Stimulated activated CD8-positive, alpha-beta memory T cell treated with anti-CD3 and anti-CD28 coated beads, Interleukin-4, amount 100 ng/mL, for 4 hours (primary cell): Measurements from ENCODE around the gene KIF27.
"Not testable (repeated sequence)": the region's sequence is repeated elsewhere in the genome, so short reads cannot be mapped to it uniquely, and the experiment has no call there.

ENCODE experiments used
- DNase-seq, 2 donors: peaks; one replicate each; pipeline ENCODE4 v3.0.0-alpha.2; 2020; ENCODE audit warnings: low read depth in 2 of 2, low spot score in 1 of 2

Gene KIF27

GRCh38 chr9:83920927-83921707, at the start of gene KIF27:
Gene KIF27, minus strand, starts transcription at chr9:83921432. Its CDS starts 5,841 bp downstream, at chr9:83915591.
- peak; percentile 89 to 92 for DNase-seq

- no peak for DNase-seq
Measured at GRCh38 chr9:83969602-83970001, 48.4 kb upstream of the KIF27 start.

- no peak for DNase-seq
Measured at GRCh38 chr9:83967073-83967472, 45.8 kb upstream of the KIF27 start.

GRCh38 chr9:83966209-83966582, 45.0 kb upstream of the KIF27 start:
- DNase-seq = no peak

- DNase-seq = no peak
Measured at GRCh38 chr9:83965350-83966208, 44.3 kb upstream of the KIF27 start.

GRCh38 chr9:83964973-83965349, 43.7 kb upstream of the KIF27 start:
- no peak for DNase-seq

- no peak for DNase-seq
Measured at GRCh38 chr9:83962165-83962564, 40.9 kb upstream of the KIF27 start.

GRCh38 chr9:83960991-83961390, 39.8 kb upstream of the KIF27 start:
- DNase-seq = no peak

GRCh38 chr9:83959061-83959460, 37.8 kb upstream of the KIF27 start:
- no peak for DNase-seq

- no peak for DNase-seq
Measured at GRCh38 chr9:83957248-83957513, 35.9 kb upstream of the KIF27 start.

- peak in 1 of 2 donors; percentile 21 for DNase-seq
Measured at GRCh38 chr9:83956436-83957247, 35.4 kb upstream of the KIF27 start.

GRCh38 chr9:83956086-83956435, 34.8 kb upstream of the KIF27 start:
- DNase-seq = no peak

- not testable (repeated sequence) for DNase-seq
Measured at GRCh38 chr9:83948096-83948495, 26.9 kb upstream of the KIF27 start.

- no peak for DNase-seq
Measured at GRCh38 chr9:83940590-83941303, 19.5 kb upstream of the KIF27 start.

- DNase-seq = no peak
Measured at GRCh38 chr9:83937861-83938455, 16.7 kb upstream of the KIF27 start.

- DNase-seq = no peak
Measured at GRCh38 chr9:83936523-83936922, 15.3 kb upstream of the KIF27 start.

- no peak for DNase-seq
Measured at GRCh38 chr9:83935276-83935935, 14.2 kb upstream of the KIF27 start.

- no peak for DNase-seq
Measured at GRCh38 chr9:83934569-83935275, 13.5 kb upstream of the KIF27 start.

- no peak for DNase-seq
Measured at GRCh38 chr9:83933790-83934189, 12.6 kb upstream of the KIF27 start.

GRCh38 chr9:83932851-83933250, 11.6 kb upstream of the KIF27 start:
- DNase-seq = no peak
